Esophagus squamous epithelium (tissue), 4 donors: ENCODE measurements around the gene IFI6.

Experiments used
- POLR2A ChIP-seq, 4 donors: fragments of 450-650 bp; IDR thresholded peaks; one replicate each; pipeline ENCODE4 v1.6.1; 2017; ENCODE audit warnings: antibody characterized with exemption in 4 of 4, mild to moderate bottlenecking in 4 of 4, moderate library complexity in 3 of 4
- TF ChIP-seq, protein P1 (sequence below), 6 experiments: fragments of 450-650 bp in 4 of 6; fragments of 200-600 bp in 2 of 6; sonication (generic) in 2 of 6; IDR thresholded peaks; one replicate each; pipeline ENCODE4 v1.5.1; 2016 to 2019; ENCODE audit warnings: antibody characterized with exemption in 6 of 6, mild to moderate bottlenecking in 4 of 6, moderate library complexity in 4 of 6

DNA sequence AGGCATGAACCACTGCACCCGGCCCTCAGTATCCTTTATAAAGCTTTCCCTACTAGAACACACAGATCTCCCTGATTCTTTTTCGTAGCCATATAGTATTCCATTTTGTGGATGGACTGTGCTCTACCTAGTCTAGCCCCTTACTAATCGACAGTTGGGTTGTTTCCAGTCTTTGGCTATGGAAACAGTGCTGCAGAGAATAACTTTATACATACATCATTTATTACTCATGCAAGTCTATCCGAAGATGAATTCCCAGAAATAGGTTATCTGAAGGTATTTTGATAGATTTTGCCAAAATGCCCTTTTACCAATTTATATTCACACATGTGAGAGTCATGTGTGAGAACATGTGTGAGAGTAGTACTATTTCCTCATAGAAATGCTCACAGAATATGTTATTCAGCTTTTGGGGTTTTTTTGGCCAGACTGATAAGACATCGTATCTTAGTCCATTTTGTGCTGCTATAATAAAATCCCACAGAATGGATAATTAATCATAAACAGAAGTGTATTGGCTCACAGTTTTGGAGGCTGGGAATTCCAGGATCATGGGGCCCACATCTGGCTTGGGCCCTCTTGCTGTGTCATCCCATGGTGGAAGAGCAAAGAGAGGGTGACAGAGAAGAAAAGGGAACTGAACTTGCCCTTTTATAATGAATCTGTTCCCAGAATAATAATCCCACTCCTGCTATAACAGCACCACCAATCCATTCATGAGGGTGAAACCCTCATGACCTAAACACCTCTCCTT, 19.7 kb downstream of the IFI6 start:
- TF ChIP-seq, protein P1, sequence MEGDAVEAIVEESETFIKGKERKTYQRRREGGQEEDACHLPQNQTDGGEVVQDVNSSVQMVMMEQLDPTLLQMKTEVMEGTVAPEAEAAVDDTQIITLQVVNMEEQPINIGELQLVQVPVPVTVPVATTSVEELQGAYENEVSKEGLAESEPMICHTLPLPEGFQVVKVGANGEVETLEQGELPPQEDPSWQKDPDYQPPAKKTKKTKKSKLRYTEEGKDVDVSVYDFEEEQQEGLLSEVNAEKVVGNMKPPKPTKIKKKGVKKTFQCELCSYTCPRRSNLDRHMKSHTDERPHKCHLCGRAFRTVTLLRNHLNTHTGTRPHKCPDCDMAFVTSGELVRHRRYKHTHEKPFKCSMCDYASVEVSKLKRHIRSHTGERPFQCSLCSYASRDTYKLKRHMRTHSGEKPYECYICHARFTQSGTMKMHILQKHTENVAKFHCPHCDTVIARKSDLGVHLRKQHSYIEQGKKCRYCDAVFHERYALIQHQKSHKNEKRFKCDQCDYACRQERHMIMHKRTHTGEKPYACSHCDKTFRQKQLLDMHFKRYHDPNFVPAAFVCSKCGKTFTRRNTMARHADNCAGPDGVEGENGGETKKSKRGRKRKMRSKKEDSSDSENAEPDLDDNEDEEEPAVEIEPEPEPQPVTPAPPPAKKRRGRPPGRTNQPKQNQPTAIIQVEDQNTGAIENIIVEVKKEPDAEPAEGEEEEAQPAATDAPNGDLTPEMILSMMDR (IDR thresholded peaks at IDR 0.05), result no peak
- no peak for TF ChIP-seq POLR2A (IDR thresholded peaks at IDR 0.05)
